22Rv1 (cell line): ENCODE results near the gene SERPINE2.

Source experiments
- CTCF ChIP-seq: fragments of 450-650 bp; IDR thresholded peaks from 2 replicates; pipeline ENCODE4 v1.5.1; 2017; ENCODE audit warnings: mild to moderate bottlenecking
- ZFX ChIP-seq: fragments of 450-650 bp; IDR thresholded peaks from 2 replicates; pipeline ENCODE4 v1.6.1; 2017; ENCODE audit warnings: antibody characterized with exemption, borderline replicate concordance

DNA sequence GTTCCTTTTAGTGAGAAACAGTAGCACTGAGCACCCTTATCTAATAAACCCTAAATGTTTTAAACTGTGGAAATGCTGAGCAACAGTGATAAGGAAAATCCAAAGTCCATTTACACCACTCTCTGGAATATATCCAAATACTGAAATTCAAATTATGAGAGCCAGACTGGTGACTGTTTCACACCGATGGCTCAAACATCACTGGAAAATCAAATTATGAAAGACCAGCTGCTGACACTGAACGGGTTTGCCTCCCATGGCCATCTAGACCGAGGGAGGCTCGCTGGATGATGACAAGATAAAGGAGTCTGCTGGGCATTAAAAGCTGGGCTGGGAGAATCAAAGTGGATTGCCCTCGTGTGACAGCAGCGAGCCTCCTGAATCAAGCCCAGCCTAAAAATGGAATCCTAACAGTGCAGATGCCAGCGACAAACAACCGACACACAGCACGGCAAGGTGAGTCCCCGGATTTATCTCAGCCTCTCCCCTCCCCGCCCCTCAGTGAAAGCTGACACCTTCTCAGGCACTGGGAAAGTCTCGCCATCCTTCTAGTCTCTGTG is 30.3 kb downstream of the SERPINE2 start:
- TF ChIP-seq CTCF (no peak), ZFX (no peak)
